Measurements from ENCODE around the gene BCLAF3. TPM values are rescaled to one million over a fixed set of nuclear protein-coding genes. Genes with fewer than 3 reads are reported as not detected.

The BCLAF3 gene
- total RNA-seq, 1 donor from 2014 or later, result 11.8 TPM

- intact Hi-C loops (cut with DNase I), result no loop called here
- no peak overlapping the region for H3K27ac ChIP-seq
- no peak overlapping the region for H3K4me3 ChIP-seq
Observed at GRCh38 chrX:20001588-20001987, 10.7 kb upstream of the BCLAF3 start.

GRCh38 chrX:19991350-19991718 is 473 bp upstream of the BCLAF3 start:
- no peak for TF ChIP-seq POLR2A (IDR thresholded peaks at IDR 0.05)
- TF ChIP-seq POLR2AphosphoS5 (IDR thresholded peaks at IDR 0.05; ENCODE audit: insufficient read depth in 1 of 2, low read depth in 1 of 2), result no peak
- TF ChIP-seq CTCF (IDR thresholded peaks at IDR 0.05), result no peak
- intact Hi-C loops (cut with DNase I), result no loop called here
- no peaks in the 10 kb centered on the region for H3K36me3 ChIP-seq
- H3K4me1 ChIP-seq, result peaks cover 4% of the 10 kb centered on the region
- no peak for DNase-seq (ENCODE audit: extremely low spot score in 2 of 2)
- H3K9me3 ChIP-seq, result no peaks in the 10 kb centered on the region
- H3K4me3 ChIP-seq, result peak overlapping the region; percentile 34 to 75
- H3K27ac ChIP-seq, result peak overlapping the region; percentile 60
- no peaks in the 10 kb centered on the region for H3K27me3 ChIP-seq

More at GRCh38 chrX:20001588-20001987, 10.7 kb upstream of the BCLAF3 start:
- Histone ChIP-seq H3K9me3 (no peaks in the 10 kb centered on the region), H3K36me3 (no peaks in the 10 kb centered on the region), H3K27me3 (no peaks in the 10 kb centered on the region), H3K4me1 (no peaks in the 10 kb centered on the region)
- no peak for DNase-seq (ENCODE audit: extremely low spot score in 2 of 2)
- TF ChIP-seq POLR2AphosphoS5 (IDR thresholded peaks at IDR 0.05; ENCODE audit: insufficient read depth in 1 of 2, low read depth in 1 of 2) (no peak), CTCF (IDR thresholded peaks at IDR 0.05) (no peak), POLR2A (IDR thresholded peaks at IDR 0.05) (no peak)

GRCh38 chrX:19990151-19990555 is 708 bp downstream of the BCLAF3 start:
- Histone ChIP-seq H3K4me3 (peak overlapping the region; percentile 57 to 75), H3K9me3 (no peaks in the 10 kb centered on the region), H3K4me1 (peaks cover 4% of the 10 kb centered on the region), H3K27ac (peak overlapping the region; percentile 83), H3K36me3 (no peaks in the 10 kb centered on the region), H3K27me3 (no peaks in the 10 kb centered on the region)
- intact Hi-C loops (cut with DNase I), result no loop called here
- no peak for DNase-seq (ENCODE audit: extremely low spot score in 2 of 2)
- no peak for TF ChIP-seq POLR2A (IDR thresholded peaks at IDR 0.05)
- no peak for TF ChIP-seq CTCF (IDR thresholded peaks at IDR 0.05)
- no peak for TF ChIP-seq POLR2AphosphoS5 (IDR thresholded peaks at IDR 0.05; ENCODE audit: insufficient read depth in 1 of 2, low read depth in 1 of 2)

- no peaks in the 10 kb centered on the region for H3K36me3 ChIP-seq
- H3K27ac ChIP-seq, result no peak overlapping the region
- H3K4me3 ChIP-seq, result no peak overlapping the region
- peaks cover 4% of the 10 kb centered on the region for H3K4me1 ChIP-seq
- no peaks in the 10 kb centered on the region for H3K9me3 ChIP-seq
- TF ChIP-seq POLR2AphosphoS5 (IDR thresholded peaks at IDR 0.05; ENCODE audit: insufficient read depth in 1 of 2, low read depth in 1 of 2), result no peak
- TF ChIP-seq CTCF (IDR thresholded peaks at IDR 0.05), result no peak
- TF ChIP-seq POLR2A (IDR thresholded peaks at IDR 0.05), result no peak
- no peaks in the 10 kb centered on the region for H3K27me3 ChIP-seq
- no peak for DNase-seq (ENCODE audit: extremely low spot score in 2 of 2)
- intact Hi-C loops (cut with DNase I), result no loop called here
Observed at GRCh38 chrX:19987856-19988255, 3.0 kb downstream of the BCLAF3 start.

GRCh38 chrX:19986531-19986930 is 4.3 kb downstream of the BCLAF3 start:
- TF ChIP-seq CTCF (IDR thresholded peaks at IDR 0.05), result no peak
- TF ChIP-seq POLR2A (IDR thresholded peaks at IDR 0.05), result no peak
- TF ChIP-seq POLR2AphosphoS5 (IDR thresholded peaks at IDR 0.05; ENCODE audit: insufficient read depth in 1 of 2, low read depth in 1 of 2), result no peak
- Histone ChIP-seq H3K36me3 (no peaks in the 10 kb centered on the region), H3K27ac (no peak overlapping the region), H3K4me3 (no peak overlapping the region), H3K9me3 (no peaks in the 10 kb centered on the region), H3K4me1 (peaks cover 4% of the 10 kb centered on the region), H3K27me3 (no peaks in the 10 kb centered on the region)
- DNase-seq (ENCODE audit: extremely low spot score in 2 of 2), result no peak
- intact Hi-C loops (cut with DNase I), result no loop called here
